HepG2 (cell line): ENCODE data around the gene TUBGCP6. TPM values are rescaled to one million over a fixed set of nuclear protein-coding genes. Genes with fewer than 3 reads are reported as not detected.

Source experiments
- GRHL1 ChIP-seq: sonication (generic); formaldehyde crosslinking; conservative IDR thresholded peaks from 2 replicates; pipeline ENCODE4 v1.8.0; 2022; ENCODE audit warnings: missing genetic modification reagents
- HMGXB4 ChIP-seq, 2 experiments: sonication (generic) in 1 of 2; formaldehyde crosslinking in 1 of 2; IDR thresholded peaks; 2 replicates each; pipeline versions ENCODE4 v1.4.0 to v1.6.1; 2018 to 2020; ENCODE audit warnings: missing genetic modification reagents in 2 of 2, borderline replicate concordance in 1 of 2, low read depth in 1 of 2, mild to moderate bottlenecking in 1 of 2, missing biosample characterization in 1 of 2
- LCORL ChIP-seq, 2 experiments: fragments of 450-650 bp in 1 of 2; sonication (generic) in 1 of 2; formaldehyde crosslinking in 1 of 2; IDR thresholded peaks; 2 replicates each; pipeline versions ENCODE4 v1.5.0 to v1.6.1; 2017 to 2020; ENCODE audit warnings: antibody characterized with exemption in 1 of 2, missing genetic modification reagents in 1 of 2
- MXI1 ChIP-seq: IDR thresholded peaks from 3 replicates; pipeline ENCODE4 v1.6.1; 2012; ENCODE audit warnings: low read depth, low read length, inconsistent platforms, borderline replicate concordance
- NR2F6 ChIP-seq, 2 experiments: IDR thresholded peaks; 2 replicates each; pipeline ENCODE4 v1.6.1; 2016; ENCODE audit warnings: antibody characterized with exemption in 1 of 2, mild to moderate bottlenecking in 1 of 2
- PATZ1 ChIP-seq: sonication (generic); formaldehyde crosslinking; IDR thresholded peaks from 2 replicates; pipeline ENCODE4 v1.4.0; 2020; ENCODE audit warnings: missing genetic modification reagents
- STAT6 ChIP-seq: sonication (generic); formaldehyde crosslinking; IDR thresholded peaks from 2 replicates; pipeline ENCODE4 v1.4.0; 2020; ENCODE audit warnings: missing genetic modification reagents, mild to moderate bottlenecking, borderline replicate concordance
- ZBTB38 ChIP-seq: sonication (generic); formaldehyde crosslinking; IDR thresholded peaks from 2 replicates; pipeline ENCODE4 v1.5.1; 2020; ENCODE audit warnings: mild to moderate bottlenecking, missing genetic modification reagents
- ZBTB7B ChIP-seq: sonication (generic); formaldehyde crosslinking; IDR thresholded peaks from 2 replicates; pipeline ENCODE4 v1.4.0; 2020; ENCODE audit warnings: missing genetic modification reagents
- ZNF143 ChIP-seq: sonication (generic); formaldehyde crosslinking; IDR thresholded peaks from 2 replicates; pipeline ENCODE4 v1.4.0; 2020; ENCODE audit warnings: missing genetic modification reagents
- ZNF691 ChIP-seq: sonication (generic); formaldehyde crosslinking; IDR thresholded peaks from 2 replicates; pipeline ENCODE4 v1.4.0; 2020; ENCODE audit warnings: missing genetic modification reagents, low read depth, mild to moderate bottlenecking, borderline replicate concordance
- ZNF75D ChIP-seq: sonication (generic); formaldehyde crosslinking; IDR thresholded peaks from 2 replicates; pipeline ENCODE4 v1.8.1; 2023; ENCODE audit warnings: missing genetic modification reagents, mild to moderate bottlenecking, borderline replicate concordance
- ZNF784 ChIP-seq: sonication (generic); formaldehyde crosslinking; IDR thresholded peaks from 2 replicates; pipeline ENCODE4 v1.5.1; 2020; ENCODE audit warnings: missing genetic modification reagents, mild to moderate bottlenecking, borderline replicate concordance
- ZNF83 ChIP-seq: sonication (generic); formaldehyde crosslinking; IDR thresholded peaks from 2 replicates; pipeline ENCODE4 v1.4.0; 2020; ENCODE audit warnings: missing genetic modification reagents, mild to moderate bottlenecking, borderline replicate concordance
- polyA plus RNA-seq, 8 experiments: library from polyadenylated mRNA; depleted of rRNA in 3 of 8; stranded (reverse) in 7 of 8; unstranded in 1 of 8; fragments of >200 nt; fragmentation: Illumina TruSeq in 4 of 8; extraction: Trizol in 4 of 8; gene quantifications; 2 replicates each; pipeline versions ENCODE4 v1.2.1 to v1.2.3, GENCODE V29; 2011 to 2016; ENCODE audit warnings: low read depth in 4 of 8, missing spikeins in 1 of 8, mixed read lengths in 1 of 8; ENCODE audit not compliant: insufficient read depth in 1 of 8
- total RNA-seq, 5 experiments: library from RNA; depleted of rRNA; stranded (reverse); fragments of >200 nt; fragmentation: Illumina TruSeq; extraction: Trizol; gene quantifications; 2 replicates each; pipeline ENCODE4 v1.2.3, GENCODE V29; 2016; ENCODE audit warnings: low read depth in 1 of 5

Gene TUBGCP6
- total and polyA plus RNA-seq, 2 of the 13 experiments (the other 11 are each of a cell fraction or from before 2014, with no cell fraction given) = 14.6 to 15.7 TPM

GRCh38 chr22:50252082-50253045 is 7.5 kb upstream of the TUBGCP6 start (continued):
- TF ChIP-seq STAT6 (CRISPR knock-in tag) (no peak), HMGXB4 (CRISPR knock-in tag; IDR thresholded peaks at IDR 0.05; ENCODE audit: borderline replicate concordance in 1 of 2, low read depth in 1 of 2) (0 out of 4 replicates have a peak, but pooled peaks of 1 of the 2 experiments have one; percentile 17), PATZ1 (CRISPR knock-in tag) (peak; percentile 47; the same call in 1 of the 2 replicates), MXI1 (peak; percentile 44; the same call in 1 of the 3 replicates), ZNF83 (no peak), ZBTB7B (CRISPR knock-in tag) (no peak), ZNF784 (CRISPR knock-in tag) (no peak), NR2F6 (IDR thresholded peaks at IDR 0.05) (no peak), NR2F6 (CRISPR knock-in tag; IDR thresholded peaks at IDR 0.05) (no peak), ZBTB38 (CRISPR knock-in tag) (no peak; the same call in 1 of the 2 replicates), GRHL1 (CRISPR knock-in tag) (no peak), ZNF143 (CRISPR knock-in tag) (no peak), ZNF691 (CRISPR knock-in tag) (peak; percentile 61; the same call in 1 of the 2 replicates), ZNF75D (CRISPR knock-in tag) (no peak), LCORL (IDR thresholded peaks at IDR 0.05) (no peak), LCORL (CRISPR knock-in tag; IDR thresholded peaks at IDR 0.05) (no peak)
